GM23338 (cell line): ENCODE measurements around the gene KLHL40. TPM values are rescaled to one million over a fixed set of nuclear protein-coding genes. Genes with fewer than 3 reads are reported as not detected.

ENCODE experiments used
- ATAC-seq: fragments of 200-7000 bp; cut with Tn5 transposase; 3 replicates; pipeline ENCODE4 v1.9.1; 2020
- DNase-seq: peaks from one replicate; pipeline ENCODE4 v3.0.0-alpha.2; 2015; ENCODE audit warnings: low spot score
- H2AFZ ChIP-seq: fragments of 200-600 bp; sonication (generic); 2 replicates; pipeline ENCODE4 v1.8.0; 2016; ENCODE audit warnings: antibody characterized with exemption, mild to moderate bottlenecking, moderate library complexity
- H3F3A ChIP-seq: fragments of 200-600 bp; sonication (generic); replicated peaks from 2 replicates; pipeline ENCODE4 v1.8.0; 2017; ENCODE audit warnings: antibody characterized with exemption, mixed run types, low read depth
- H3K27ac ChIP-seq: fragments of 200-600 bp; sonication (generic); 2 replicates; pipeline ENCODE4 v1.6.1; 2016; ENCODE audit warnings: low read depth
- H3K27me3 ChIP-seq: fragments of 200-600 bp; sonication (generic); 2 replicates; pipeline ENCODE4 v1.8.0; 2016; ENCODE audit warnings: mild to moderate bottlenecking, mixed run types, moderate library complexity; ENCODE audit not compliant: insufficient read depth
- H3K36me3 ChIP-seq: fragments of 200-600 bp; sonication (generic); 2 replicates; pipeline ENCODE4 v1.8.0; 2016; ENCODE audit warnings: mild to moderate bottlenecking; ENCODE audit not compliant: insufficient read depth
- H3K4me1 ChIP-seq: fragments of 200-600 bp; sonication (generic); 2 replicates; pipeline ENCODE4 v1.8.0; 2016; ENCODE audit warnings: mild to moderate bottlenecking, moderate library complexity; ENCODE audit not compliant: insufficient read depth
- H3K4me2 ChIP-seq: fragments of 200-600 bp; sonication (generic); 2 replicates; pipeline ENCODE4 v1.7.1; 2017; ENCODE audit warnings: mixed run types
- H3K4me3 ChIP-seq: fragments of 200-600 bp; sonication (generic); 2 replicates; pipeline ENCODE4 v1.6.1; 2016; ENCODE audit warnings: mixed run types
- H3K79me2 ChIP-seq: fragments of 200-600 bp; sonication (generic); replicated peaks from 2 replicates; pipeline ENCODE4 v1.8.0; 2017; ENCODE audit warnings: mild to moderate bottlenecking; ENCODE audit not compliant: insufficient read depth
- H3K9me2 ChIP-seq: fragments of 200-600 bp; sonication (generic); 2 replicates; pipeline ENCODE4 v1.8.0; 2017; ENCODE audit not compliant: insufficient read depth
- H4K20me1 ChIP-seq: fragments of 200-600 bp; sonication (generic); replicated peaks from 2 replicates; pipeline ENCODE4 v1.8.0; 2017; ENCODE audit warnings: mild to moderate bottlenecking; ENCODE audit not compliant: insufficient read depth
- H3K27ac Mint-ChIP-seq: 2 replicates; pipeline ENCODE4 v1.8.0; 2020; ENCODE audit warnings: inconsistent platforms, mild to moderate bottlenecking, moderate library complexity, mixed read lengths
- H3K27me3 Mint-ChIP-seq: 3 replicates; pipeline ENCODE4 v1.8.0; 2022; ENCODE audit warnings: low read depth, mild to moderate bottlenecking, moderate library complexity, mixed read lengths, inconsistent platforms; ENCODE audit not compliant: insufficient read depth, poor library complexity
- H3K36me3 Mint-ChIP-seq: 3 replicates; pipeline ENCODE4 v1.8.0; 2021; ENCODE audit warnings: low read depth, mild to moderate bottlenecking, inconsistent platforms, moderate library complexity, mixed read lengths
- H3K4me1 Mint-ChIP-seq: 3 replicates; pipeline ENCODE4 v1.8.0; 2020; ENCODE audit warnings: mild to moderate bottlenecking, inconsistent platforms, mixed read lengths
- H3K4me3 Mint-ChIP-seq: 3 replicates; pipeline ENCODE4 v1.8.0; 2021; ENCODE audit warnings: moderate library complexity, mild to moderate bottlenecking, inconsistent platforms, mixed read lengths
- H3K9me3 Mint-ChIP-seq: 3 replicates; pipeline ENCODE4 v1.8.0; 2020; ENCODE audit warnings: moderate library complexity, mild to moderate bottlenecking, inconsistent platforms, mixed read lengths
- CREB1 ChIP-seq: fragments of 250-450 bp; sonication (Bioruptor Pico); IDR thresholded peaks from 2 replicates; pipeline ENCODE4 v1.5.0; 2020; ENCODE audit warnings: low read depth, mild to moderate bottlenecking, moderate library complexity
- EZH2 ChIP-seq: fragments of 200-600 bp; sonication (generic); IDR thresholded peaks from one replicate; pipeline ENCODE4 v1.8.0; 2017; ENCODE audit warnings: antibody characterized with exemption, mild to moderate bottlenecking, low read depth; ENCODE audit not compliant: unreplicated experiment
- EZH2phosphoT487 ChIP-seq: fragments of 200-600 bp; sonication (generic); IDR thresholded peaks from one replicate; pipeline ENCODE4 v1.8.1; 2018; ENCODE audit warnings: antibody characterized with exemption; ENCODE audit not compliant: unreplicated experiment
- JUNB ChIP-seq: IDR thresholded peaks from one replicate; pipeline ENCODE4 v1.6.1; 2016; ENCODE audit warnings: antibody characterized with exemption; ENCODE audit not compliant: unreplicated experiment
- NANOG ChIP-seq: IDR thresholded peaks from 2 replicates; pipeline ENCODE4 v1.6.1; 2016; ENCODE audit warnings: antibody characterized with exemption, borderline replicate concordance
- POLR2AphosphoS5 ChIP-seq: IDR thresholded peaks from 2 replicates; pipeline ENCODE4 v1.6.1; 2016; ENCODE audit warnings: antibody characterized with exemption, low read depth
- STAT1 ChIP-seq: IDR thresholded peaks from one replicate; pipeline ENCODE4 v1.6.1; 2016; ENCODE audit warnings: antibody characterized with exemption; ENCODE audit not compliant: unreplicated experiment
- ZNF114 ChIP-seq: fragments of 250-450 bp; sonication (Bioruptor Pico); IDR thresholded peaks from 2 replicates; pipeline ENCODE4 v1.5.0; 2020; ENCODE audit warnings: mild to moderate bottlenecking, moderate library complexity
- ZNF331 ChIP-seq: fragments of 250-450 bp; sonication (Bioruptor Pico); IDR thresholded peaks from 2 replicates; pipeline ENCODE4 v1.5.0; 2020; ENCODE audit warnings: low read depth, mild to moderate bottlenecking, moderate library complexity
- polyA plus RNA-seq: library from polyadenylated mRNA; unstranded; fragments of >200 nt; fragmentation: Nextera tagmentation; extraction: Ambion mirVana; gene quantifications from 2 replicates; pipeline ENCODE4 v1.2.1, GENCODE V29; 2016
- total RNA-seq: library from RNA; depleted of rRNA; stranded (reverse); fragments of >200 nt; shearing (Covaris generic); gene quantifications from 2 replicates; pipeline ENCODE4 v1.2.3, GENCODE V29; 2014
- TF ChIP-seq, protein P1 (sequence below): IDR thresholded peaks from 2 replicates; pipeline ENCODE4 v1.6.1; 2016; ENCODE audit warnings: antibody characterized with exemption
- TF ChIP-seq, protein P2 (sequence below): IDR thresholded peaks from one replicate; pipeline ENCODE4 v1.6.1; 2018; ENCODE audit warnings: antibody characterized with exemption; ENCODE audit not compliant: unreplicated experiment
- TF ChIP-seq, protein P3 (sequence below), 2 experiments: fragments of 200-600 bp in 1 of 2; sonication (generic) in 1 of 2; conservative IDR thresholded peaks; 2 replicates each; pipeline versions ENCODE4 v1.5.1 to v1.6.1; 2016 to 2017; ENCODE audit warnings: antibody characterized with exemption in 2 of 2, low read depth in 2 of 2, mild to moderate bottlenecking in 2 of 2, moderate library complexity in 1 of 2
- TF ChIP-seq, protein P4 (sequence below): fragments of 250-450 bp; sonication (Bioruptor Pico); IDR thresholded peaks from 2 replicates; pipeline ENCODE4 v1.5.0; 2020; ENCODE audit warnings: mild to moderate bottlenecking, moderate library complexity

The KLHL40 gene
- total and polyA plus RNA-seq, 2 experiments from 2014 or later: not detected

DNA sequence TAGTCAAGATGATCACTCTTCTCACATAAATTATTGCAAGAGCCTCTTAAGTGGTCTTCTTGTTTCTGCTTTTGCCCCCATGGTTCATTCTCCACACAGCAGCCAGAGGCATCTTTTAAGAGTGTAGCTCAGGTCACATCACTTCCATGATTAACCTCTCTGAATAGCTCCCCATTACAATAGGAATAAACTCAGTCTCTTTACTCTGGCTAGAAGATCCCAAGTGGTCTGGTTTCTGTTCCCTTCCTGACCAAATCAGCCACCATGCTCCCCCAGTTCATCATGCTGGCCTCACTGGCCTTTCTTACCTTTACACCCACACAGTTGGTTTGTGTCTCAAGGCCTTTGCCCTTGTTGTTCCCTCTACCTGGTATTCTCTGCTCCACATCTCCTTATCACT lies 9.0 kb downstream of the KLHL40 start:
- Mint-ChIP-seq H3K9me3 (no peaks in the 10 kb centered on the region), H3K27me3 (peaks cover 6% of the 10 kb centered on the region), H3K36me3 (no peaks in the 10 kb centered on the region), H3K4me1 (peaks cover 8% of the 10 kb centered on the region), H3K27ac (no peak overlapping the region), H3K4me3 (no peak overlapping the region)
- Histone ChIP-seq H3K27me3 (no peaks in the 10 kb centered on the region), H3K36me3 (no peaks in the 10 kb centered on the region), H3K79me2 (no peaks in the 10 kb centered on the region), H3K9me2 (no peaks in the 10 kb centered on the region), H2AFZ (no peak overlapping the region), H3F3A (no peaks in the 10 kb centered on the region), H4K20me1 (no peaks in the 10 kb centered on the region), H3K27ac (no peak overlapping the region), H3K4me2 (no peak overlapping the region), H3K4me3 (no peak overlapping the region), H3K4me1 (no peaks in the 10 kb centered on the region)
- ATAC-seq: no peak
- no peak for DNase-seq
- TF ChIP-seq ZNF114 (CRISPR knock-in tag) (no peak), POLR2AphosphoS5 (no peak), ZNF331 (CRISPR knock-in tag) (no peak), NANOG (no peak), EZH2 (no peak), CREB1 (no peak), STAT1 (no peak), JUNB (no peak), EZH2phosphoT487 (no peak)
- TF ChIP-seq, protein P1, sequence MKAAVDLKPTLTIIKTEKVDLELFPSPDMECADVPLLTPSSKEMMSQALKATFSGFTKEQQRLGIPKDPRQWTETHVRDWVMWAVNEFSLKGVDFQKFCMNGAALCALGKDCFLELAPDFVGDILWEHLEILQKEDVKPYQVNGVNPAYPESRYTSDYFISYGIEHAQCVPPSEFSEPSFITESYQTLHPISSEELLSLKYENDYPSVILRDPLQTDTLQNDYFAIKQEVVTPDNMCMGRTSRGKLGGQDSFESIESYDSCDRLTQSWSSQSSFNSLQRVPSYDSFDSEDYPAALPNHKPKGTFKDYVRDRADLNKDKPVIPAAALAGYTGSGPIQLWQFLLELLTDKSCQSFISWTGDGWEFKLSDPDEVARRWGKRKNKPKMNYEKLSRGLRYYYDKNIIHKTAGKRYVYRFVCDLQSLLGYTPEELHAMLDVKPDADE: no peak
- TF ChIP-seq, protein P2, sequence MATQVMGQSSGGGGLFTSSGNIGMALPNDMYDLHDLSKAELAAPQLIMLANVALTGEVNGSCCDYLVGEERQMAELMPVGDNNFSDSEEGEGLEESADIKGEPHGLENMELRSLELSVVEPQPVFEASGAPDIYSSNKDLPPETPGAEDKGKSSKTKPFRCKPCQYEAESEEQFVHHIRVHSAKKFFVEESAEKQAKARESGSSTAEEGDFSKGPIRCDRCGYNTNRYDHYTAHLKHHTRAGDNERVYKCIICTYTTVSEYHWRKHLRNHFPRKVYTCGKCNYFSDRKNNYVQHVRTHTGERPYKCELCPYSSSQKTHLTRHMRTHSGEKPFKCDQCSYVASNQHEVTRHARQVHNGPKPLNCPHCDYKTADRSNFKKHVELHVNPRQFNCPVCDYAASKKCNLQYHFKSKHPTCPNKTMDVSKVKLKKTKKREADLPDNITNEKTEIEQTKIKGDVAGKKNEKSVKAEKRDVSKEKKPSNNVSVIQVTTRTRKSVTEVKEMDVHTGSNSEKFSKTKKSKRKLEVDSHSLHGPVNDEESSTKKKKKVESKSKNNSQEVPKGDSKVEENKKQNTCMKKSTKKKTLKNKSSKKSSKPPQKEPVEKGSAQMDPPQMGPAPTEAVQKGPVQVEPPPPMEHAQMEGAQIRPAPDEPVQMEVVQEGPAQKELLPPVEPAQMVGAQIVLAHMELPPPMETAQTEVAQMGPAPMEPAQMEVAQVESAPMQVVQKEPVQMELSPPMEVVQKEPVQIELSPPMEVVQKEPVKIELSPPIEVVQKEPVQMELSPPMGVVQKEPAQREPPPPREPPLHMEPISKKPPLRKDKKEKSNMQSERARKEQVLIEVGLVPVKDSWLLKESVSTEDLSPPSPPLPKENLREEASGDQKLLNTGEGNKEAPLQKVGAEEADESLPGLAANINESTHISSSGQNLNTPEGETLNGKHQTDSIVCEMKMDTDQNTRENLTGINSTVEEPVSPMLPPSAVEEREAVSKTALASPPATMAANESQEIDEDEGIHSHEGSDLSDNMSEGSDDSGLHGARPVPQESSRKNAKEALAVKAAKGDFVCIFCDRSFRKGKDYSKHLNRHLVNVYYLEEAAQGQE: no peak
- TF ChIP-seq, protein P3, sequence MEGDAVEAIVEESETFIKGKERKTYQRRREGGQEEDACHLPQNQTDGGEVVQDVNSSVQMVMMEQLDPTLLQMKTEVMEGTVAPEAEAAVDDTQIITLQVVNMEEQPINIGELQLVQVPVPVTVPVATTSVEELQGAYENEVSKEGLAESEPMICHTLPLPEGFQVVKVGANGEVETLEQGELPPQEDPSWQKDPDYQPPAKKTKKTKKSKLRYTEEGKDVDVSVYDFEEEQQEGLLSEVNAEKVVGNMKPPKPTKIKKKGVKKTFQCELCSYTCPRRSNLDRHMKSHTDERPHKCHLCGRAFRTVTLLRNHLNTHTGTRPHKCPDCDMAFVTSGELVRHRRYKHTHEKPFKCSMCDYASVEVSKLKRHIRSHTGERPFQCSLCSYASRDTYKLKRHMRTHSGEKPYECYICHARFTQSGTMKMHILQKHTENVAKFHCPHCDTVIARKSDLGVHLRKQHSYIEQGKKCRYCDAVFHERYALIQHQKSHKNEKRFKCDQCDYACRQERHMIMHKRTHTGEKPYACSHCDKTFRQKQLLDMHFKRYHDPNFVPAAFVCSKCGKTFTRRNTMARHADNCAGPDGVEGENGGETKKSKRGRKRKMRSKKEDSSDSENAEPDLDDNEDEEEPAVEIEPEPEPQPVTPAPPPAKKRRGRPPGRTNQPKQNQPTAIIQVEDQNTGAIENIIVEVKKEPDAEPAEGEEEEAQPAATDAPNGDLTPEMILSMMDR (conservative IDR thresholded peaks at IDR 0.05; ENCODE audit: low read depth in 2 of 2): no peak
- TF ChIP-seq, protein P4, sequence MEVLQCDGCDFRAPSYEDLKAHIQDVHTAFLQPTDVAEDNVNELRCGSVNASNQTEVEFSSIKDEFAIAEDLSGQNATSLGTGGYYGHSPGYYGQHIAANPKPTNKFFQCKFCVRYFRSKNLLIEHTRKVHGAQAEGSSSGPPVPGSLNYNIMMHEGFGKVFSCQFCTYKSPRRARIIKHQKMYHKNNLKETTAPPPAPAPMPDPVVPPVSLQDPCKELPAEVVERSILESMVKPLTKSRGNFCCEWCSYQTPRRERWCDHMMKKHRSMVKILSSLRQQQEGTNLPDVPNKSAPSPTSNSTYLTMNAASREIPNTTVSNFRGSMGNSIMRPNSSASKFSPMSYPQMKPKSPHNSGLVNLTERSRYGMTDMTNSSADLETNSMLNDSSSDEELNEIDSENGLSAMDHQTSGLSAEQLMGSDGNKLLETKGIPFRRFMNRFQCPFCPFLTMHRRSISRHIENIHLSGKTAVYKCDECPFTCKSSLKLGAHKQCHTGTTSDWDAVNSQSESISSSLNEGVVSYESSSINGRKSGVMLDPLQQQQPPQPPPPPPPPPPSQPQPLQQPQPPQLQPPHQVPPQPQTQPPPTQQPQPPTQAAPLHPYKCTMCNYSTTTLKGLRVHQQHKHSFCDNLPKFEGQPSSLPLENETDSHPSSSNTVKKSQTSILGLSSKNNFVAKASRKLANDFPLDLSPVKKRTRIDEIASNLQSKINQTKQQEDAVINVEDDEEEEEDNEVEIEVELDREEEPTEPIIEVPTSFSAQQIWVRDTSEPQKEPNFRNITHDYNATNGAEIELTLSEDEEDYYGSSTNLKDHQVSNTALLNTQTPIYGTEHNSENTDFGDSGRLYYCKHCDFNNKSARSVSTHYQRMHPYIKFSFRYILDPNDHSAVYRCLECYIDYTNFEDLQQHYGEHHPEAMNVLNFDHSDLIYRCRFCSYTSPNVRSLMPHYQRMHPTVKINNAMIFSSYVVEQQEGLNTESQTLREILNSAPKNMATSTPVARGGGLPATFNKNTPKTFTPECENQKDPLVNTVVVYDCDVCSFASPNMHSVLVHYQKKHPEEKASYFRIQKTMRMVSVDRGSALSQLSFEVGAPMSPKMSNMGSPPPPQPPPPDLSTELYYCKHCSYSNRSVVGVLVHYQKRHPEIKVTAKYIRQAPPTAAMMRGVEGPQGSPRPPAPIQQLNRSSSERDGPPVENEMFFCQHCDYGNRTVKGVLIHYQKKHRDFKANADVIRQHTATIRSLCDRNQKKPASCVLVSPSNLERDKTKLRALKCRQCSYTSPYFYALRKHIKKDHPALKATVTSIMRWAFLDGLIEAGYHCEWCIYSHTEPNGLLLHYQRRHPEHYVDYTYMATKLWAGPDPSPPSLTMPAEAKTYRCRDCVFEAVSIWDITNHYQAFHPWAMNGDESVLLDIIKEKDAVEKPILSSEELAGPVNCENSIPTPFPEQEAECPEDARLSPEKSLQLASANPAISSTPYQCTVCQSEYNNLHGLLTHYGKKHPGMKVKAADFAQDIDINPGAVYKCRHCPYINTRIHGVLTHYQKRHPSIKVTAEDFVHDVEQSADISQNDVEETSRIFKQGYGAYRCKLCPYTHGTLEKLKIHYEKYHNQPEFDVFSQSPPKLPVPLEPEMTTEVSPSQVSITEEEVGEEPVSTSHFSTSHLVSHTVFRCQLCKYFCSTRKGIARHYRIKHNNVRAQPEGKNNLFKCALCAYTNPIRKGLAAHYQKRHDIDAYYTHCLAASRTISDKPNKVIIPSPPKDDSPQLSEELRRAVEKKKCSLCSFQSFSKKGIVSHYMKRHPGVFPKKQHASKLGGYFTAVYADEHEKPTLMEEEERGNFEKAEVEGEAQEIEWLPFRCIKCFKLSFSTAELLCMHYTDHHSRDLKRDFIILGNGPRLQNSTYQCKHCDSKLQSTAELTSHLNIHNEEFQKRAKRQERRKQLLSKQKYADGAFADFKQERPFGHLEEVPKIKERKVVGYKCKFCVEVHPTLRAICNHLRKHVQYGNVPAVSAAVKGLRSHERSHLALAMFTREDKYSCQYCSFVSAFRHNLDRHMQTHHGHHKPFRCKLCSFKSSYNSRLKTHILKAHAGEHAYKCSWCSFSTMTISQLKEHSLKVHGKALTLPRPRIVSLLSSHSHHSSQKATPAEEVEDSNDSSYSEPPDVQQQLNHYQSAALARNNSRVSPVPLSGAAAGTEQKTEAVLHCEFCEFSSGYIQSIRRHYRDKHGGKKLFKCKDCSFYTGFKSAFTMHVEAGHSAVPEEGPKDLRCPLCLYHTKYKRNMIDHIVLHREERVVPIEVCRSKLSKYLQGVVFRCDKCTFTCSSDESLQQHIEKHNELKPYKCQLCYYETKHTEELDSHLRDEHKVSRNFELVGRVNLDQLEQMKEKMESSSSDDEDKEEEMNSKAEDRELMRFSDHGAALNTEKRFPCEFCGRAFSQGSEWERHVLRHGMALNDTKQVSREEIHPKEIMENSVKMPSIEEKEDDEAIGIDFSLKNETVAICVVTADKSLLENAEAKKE (CRISPR knock-in tag): no peak
